Activated CD4-positive, alpha-beta T cell treated with anti-CD3 and anti-CD28 coated beads, Interleukin-10, Interleukin-2, amounts not matched to agents 100 ng/mL and 50 ng/mL, durations not matched to agents 16 hours and 8 hours (primary cell): ENCODE data around the gene NLGN3.

Source experiments
- DNase-seq: peaks from one replicate; pipeline ENCODE4 v3.0.0-alpha.2; 2020

Gene NLGN3

GRCh38 chrX:71144651-71145050 is at the start of gene NLGN3:
Gene NLGN3, plus strand, starts transcription at chrX:71144841. Its CDS starts 2,909 bp downstream, at chrX:71147750.
- DNase-seq: no peak

GRCh38 chrX:71095033-71095432 is 49.6 kb upstream of the NLGN3 start:
- DNase-seq: no peak

DNA sequence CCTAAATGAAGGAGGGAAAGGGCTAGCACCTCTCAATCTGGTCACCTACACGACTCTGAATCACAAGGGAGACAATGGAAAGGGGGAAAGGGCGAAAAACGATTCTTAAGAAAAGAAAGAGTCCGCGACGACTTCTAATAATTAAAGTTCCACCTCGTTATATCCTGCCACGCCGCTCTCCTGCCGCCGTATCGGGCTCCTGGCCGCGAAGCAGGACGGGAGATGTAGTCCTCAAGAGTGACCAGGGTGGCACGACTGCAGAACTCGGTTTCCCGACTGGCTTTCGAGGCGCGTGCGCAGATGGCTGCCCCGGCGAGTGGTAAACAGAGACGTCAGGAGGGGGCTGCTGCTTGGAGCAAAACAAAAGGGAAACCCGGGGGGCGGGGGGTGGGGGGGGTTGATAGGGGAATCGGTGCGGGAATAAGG is 49.1 kb upstream of the NLGN3 start, which contains the start of gene FOXO4:
Gene FOXO4 (plus strand): TSS at position 297 of the 426 bp plus-strand sequence. CDS start 678 bp downstream, outside the sequence.
- peak; percentile 93 for DNase-seq

- no peak for DNase-seq
These were observed 48.5 kb upstream of the NLGN3 start for GRCh38 chrX:71095981-71096759.

DNA sequence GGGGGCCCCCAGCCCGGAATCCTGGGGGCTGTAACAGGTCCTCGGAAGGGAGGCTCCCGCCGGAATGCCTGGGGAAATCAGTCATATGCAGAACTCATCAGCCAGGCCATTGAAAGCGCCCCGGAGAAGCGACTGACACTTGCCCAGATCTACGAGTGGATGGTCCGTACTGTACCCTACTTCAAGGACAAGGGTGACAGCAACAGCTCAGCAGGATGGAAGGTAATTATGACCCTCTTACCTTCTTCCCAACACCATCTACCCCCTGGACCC is 47.9 kb upstream of the NLGN3 start:
- no peak for DNase-seq

GRCh38 chrX:71098302-71098701 is 46.3 kb upstream of the NLGN3 start:
- peak; percentile 75 for DNase-seq

DNA sequence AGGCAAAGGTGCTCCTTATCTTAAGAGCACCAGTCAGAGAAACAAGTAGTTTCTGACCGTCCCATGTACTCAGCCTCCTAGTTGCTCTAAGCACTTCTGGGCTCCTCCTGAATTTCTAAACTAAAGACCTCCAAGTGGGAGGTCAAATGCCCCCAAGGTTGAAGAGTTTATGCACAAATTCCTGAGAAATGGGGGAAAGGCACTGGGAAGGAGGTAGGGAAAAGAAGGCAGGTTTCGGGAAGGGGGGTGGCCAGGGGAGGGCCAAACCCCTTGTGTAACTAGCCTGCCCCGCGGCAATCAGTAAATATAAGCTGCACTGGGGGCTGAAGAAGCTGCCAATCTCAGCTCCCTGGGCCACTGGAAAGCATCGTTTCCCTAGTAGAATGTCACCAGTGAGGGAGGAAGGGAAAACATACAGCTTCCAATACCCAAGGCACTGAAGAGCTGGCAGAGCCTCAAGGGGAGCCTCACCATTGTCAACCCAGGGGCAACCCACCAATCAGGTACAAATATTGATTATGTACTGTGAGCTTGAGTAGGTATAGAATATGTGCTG is 45.6 kb upstream of the NLGN3 start:
- DNase-seq: no peak

DNA sequence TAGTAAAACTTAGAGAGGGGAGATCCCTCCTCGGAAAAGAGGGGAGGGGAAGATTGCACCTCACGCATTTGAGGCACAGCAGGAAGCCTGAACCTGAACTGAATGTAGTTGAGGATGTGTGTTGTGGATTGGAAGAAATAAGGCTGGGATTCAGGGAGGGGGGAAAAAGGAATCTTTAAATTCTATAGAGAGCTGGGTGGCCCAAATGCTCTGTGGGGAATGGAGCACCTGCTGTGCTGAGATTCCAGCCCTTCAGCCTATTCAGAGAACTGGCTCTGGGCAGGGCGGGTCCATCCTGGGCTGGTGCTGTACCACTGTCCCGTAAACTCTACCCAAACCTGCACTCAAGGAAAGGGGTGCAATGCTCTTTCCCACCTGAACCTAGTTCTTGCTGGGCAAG is 44.9 kb upstream of the NLGN3 start:
- no peak for DNase-seq

GRCh38 chrX:71100581-71101505 is 43.8 kb upstream of the NLGN3 start:
- no peak for DNase-seq

- DNase-seq: no peak
These were observed 42.3 kb upstream of the NLGN3 start for GRCh38 chrX:71102292-71102691.

- peak; percentile 74 for DNase-seq
These were observed 41.3 kb upstream of the NLGN3 start for GRCh38 chrX:71103110-71103983.

GRCh38 chrX:71105628-71106027 is 39.0 kb upstream of the NLGN3 start:
- DNase-seq: no peak

GRCh38 chrX:71106427-71106826 is 38.2 kb upstream of the NLGN3 start, which contains the start of gene CXorf65:
Gene CXorf65, minus strand, starts transcription at chrX:71106740. Its CDS starts 184 bp downstream, at chrX:71106556.
- peak; percentile 72 for DNase-seq

GRCh38 chrX:71107245-71107644 is 37.4 kb upstream of the NLGN3 start:
- DNase-seq: no peak

DNA sequence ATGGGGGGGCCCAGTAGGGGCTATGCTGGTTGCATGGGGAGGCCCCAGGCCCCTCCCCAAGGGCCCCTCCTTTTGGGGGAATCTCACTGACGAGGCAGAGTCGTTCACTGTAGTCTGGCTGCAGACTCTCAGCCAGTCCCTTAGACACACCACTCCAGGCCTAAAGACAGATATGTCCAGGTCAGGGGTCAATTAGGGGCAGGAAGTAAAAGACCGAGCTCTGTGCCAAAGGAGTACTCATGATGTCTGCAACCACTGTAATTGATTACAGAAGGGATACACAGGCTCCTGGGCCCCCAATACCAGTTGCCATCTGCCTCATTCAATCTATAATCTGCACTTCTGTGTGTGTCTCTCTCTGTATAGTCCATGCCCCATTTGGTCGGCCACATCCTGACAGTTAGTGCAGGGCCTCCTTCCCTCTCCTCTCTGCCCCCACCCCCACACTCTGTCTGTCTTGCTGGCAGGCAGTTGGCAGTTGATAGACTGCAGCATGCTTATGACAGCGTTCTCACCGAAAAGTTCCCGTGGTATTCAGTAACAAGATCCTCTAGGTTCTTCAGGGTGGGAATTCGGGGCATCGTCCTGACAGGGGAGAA is 36.8 kb upstream of the NLGN3 start:
- DNase-seq: peak; percentile 69

GRCh38 chrX:71109051-71109450 is 35.6 kb upstream of the NLGN3 start:
- no peak for DNase-seq

DNA sequence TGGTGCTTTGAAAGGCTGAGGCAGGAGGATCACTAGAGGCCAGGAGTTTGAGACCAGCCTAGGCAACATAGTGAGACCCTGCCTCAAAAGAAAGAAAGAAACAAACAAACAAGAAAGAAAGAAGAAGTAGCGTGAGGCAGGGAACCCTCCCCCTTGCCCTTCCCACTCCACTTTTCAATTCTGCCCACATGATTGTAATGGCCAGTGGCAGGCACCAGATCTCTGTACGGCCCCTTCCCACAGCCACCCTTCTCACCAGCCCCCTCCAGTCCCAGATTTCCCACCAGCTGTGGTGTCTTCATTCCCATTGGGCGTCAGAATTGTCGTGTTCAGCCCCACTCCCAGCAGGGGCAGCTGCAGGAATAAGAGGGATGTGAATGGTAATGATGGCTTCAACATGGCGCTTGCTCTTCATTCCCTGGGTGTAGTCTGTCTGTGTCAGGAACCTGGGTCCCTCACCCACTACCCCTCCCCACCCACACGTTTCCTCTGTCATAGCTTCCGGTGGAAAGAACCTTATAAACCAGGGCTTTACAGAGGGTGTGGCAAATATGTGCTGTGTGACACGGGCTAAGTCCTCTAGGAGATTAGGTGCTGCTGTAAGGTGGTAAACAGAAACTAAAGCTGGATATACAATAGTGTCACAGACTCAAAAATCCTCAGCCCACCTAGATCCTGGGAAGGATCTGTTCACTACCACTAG is 33.3 kb upstream of the NLGN3 start, which contains the start of gene IL2RG:
Gene IL2RG (minus strand): TSS at position 437 of the 703 bp plus-strand sequence. CDS start 38 bp downstream, at position 399.
- DNase-seq: peak; percentile 94

DNA sequence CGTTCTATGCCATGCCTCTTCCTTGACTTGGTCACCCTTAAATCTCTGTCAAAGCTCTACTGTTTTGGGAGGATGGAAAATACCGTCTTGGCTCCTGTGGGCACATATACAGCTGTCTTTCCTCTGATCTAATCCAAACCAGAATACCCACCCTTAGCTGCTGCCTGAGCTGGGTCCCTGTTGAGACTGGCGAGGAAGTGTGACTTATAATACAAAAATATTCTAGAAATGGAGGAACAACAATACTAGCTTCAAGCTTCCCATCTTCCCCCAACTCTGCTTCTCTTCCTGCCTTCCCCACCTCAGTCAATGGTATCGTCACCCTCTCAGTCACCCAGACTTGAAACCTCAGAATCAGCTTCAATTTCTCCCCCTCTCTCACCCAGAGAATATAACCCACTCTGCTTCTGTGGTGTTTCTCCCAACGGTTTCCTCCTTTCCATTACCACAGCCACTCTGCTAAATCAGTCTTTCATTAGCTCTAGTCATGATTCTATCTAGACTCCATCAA is 32.7 kb upstream of the NLGN3 start:
- peak; percentile 57 for DNase-seq

DNA sequence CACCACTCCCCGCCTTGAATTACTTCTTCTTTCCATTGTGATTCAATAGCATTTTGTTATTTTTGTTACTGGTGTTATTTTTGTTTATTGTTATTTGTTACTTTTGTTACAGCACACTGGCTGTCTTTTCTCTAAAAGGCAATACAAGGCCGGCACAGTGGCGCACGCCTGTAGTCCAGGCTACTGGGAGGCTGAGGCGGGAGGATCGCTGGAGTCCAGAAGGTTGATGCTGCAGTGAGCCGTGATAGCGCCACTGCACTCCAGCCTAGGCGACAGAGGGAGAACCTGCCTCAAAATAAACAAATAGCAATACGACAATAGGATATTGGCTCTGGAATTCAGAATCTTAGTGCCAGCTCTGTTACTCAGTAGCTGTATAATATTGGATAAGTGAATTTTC is 27.3 kb upstream of the NLGN3 start:
- no peak for DNase-seq

DNA sequence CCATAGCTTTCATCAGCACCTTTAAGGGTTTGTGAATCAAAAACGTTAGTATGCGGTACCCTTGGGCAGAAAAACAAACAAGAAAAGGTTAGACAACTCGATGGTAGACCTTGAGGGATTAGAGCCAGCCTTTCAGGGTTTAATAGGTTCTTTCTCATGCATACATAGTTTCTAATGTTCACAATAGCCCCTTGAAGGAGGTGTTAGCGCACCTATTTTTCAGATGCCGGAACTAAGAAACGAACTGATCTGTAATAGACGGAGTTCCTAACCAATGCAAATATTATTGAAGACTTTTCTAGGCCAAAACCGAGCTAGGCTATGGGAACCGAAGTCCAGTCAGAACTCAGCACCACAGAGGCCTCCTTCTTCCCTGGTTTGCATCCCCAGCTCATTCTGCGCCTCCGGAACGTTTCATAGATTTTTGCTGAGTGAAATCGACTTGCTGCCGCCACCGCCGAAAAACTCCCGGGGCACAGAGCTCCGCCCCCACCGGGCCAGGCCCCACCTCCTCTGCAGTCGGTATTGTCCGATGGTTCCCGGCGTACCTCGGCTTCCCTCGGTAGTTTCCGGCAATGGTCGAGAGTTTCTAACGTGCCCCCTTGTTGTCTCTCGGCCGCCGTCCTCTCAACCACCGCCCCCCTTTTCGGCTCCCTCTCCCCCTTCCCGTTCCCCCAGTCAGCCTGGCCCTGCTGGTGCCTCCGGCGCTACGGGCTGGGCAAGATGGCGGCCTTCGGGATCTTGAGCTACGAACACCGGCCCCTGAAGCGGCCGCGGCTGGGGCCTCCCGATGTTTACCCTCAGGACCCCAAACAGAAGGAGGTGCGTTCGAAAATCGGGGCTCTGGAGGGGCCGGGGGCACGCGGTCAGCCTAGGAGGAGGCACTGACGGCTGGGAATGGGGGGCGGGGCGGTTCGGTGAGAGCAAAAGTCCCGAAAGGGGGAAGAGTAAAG is 26.3 kb upstream of the NLGN3 start, which contains the start of gene MED12:
Gene MED12 (plus strand): TSS at position 565 of the 953 bp plus-strand sequence. CDS start 159 bp downstream, at position 724.
- peak; percentile 87 for DNase-seq
